Right lobe of liver (tissue), 6 donors: Measurements from ENCODE around the gene MTRR. TPM values are rescaled to one million over a fixed set of nuclear protein-coding genes. Genes with fewer than 3 reads are reported as not detected.

Experiments
- ATAC-seq, 4 donors: fragments of 200-7000 bp; cut with Tn5 transposase; one replicate each; pipeline ENCODE4 v1.9.1; 2020; ENCODE audit warnings: mild to moderate bottlenecking in 4 of 4, moderate library complexity in 4 of 4
- DNase-seq, 3 donors: peaks; one replicate each; pipeline ENCODE4 v3.0.0-alpha.2; 2020
- H3K27ac ChIP-seq, 3 donors: fragments of 200-600 bp; one replicate each; pipeline ENCODE4 v1.8.0; 2022
- H3K27me3 ChIP-seq, 2 donors: fragments of 200-600 bp; one replicate each; pipeline ENCODE4 v1.8.0; 2022
- H3K36me3 ChIP-seq, 4 donors: fragments of 200-600 bp; sonication (generic) in 1 of 4; one replicate each; pipeline versions ENCODE4 v1.5.1 to v1.8.0; 2017 to 2022; ENCODE audit warnings: control low read depth in 1 of 4
- H3K4me1 ChIP-seq, 4 donors: fragments of 200-600 bp; sonication (generic) in 1 of 4; one replicate each; pipeline versions ENCODE4 v1.5.1 to v1.8.0; 2017 to 2022; ENCODE audit warnings: control low read depth in 1 of 4
- H3K4me3 ChIP-seq, 3 donors: fragments of 200-600 bp; one replicate each; pipeline ENCODE4 v1.8.0; 2022
- H3K9me3 ChIP-seq, 4 donors: fragments of 200-600 bp; sonication (generic) in 1 of 4; one replicate each; pipeline versions ENCODE4 v1.5.1 to v1.8.0; 2017 to 2022; ENCODE audit warnings: control low read depth in 1 of 4
- POLR2A ChIP-seq: fragments of 450-650 bp; IDR thresholded peaks from one replicate; pipeline ENCODE4 v1.6.1; 2017; ENCODE audit warnings: antibody characterized with exemption, mild to moderate bottlenecking
- WGBS: methylation state at CpG from one replicate; pipeline ENCODE4 v1.1.6; 2018; ENCODE audit warnings: low coverage, low lambda C conversion rate; ENCODE audit not compliant: insufficient coverage; ENCODE audit errors: missing lambda C conversion rate; 5-methylcytosine and 5-hydroxymethylcytosine counted together
- intact Hi-C, 2 donors: fragments of 100-400 bp; cut with DNase I; formaldehyde crosslinking; loops; one replicate each; pipeline versions ENCODE4 v1.11.2 to v1.14.1; 2022
- total RNA-seq, 6 experiments: library from RNA; depleted of rRNA in 2 of 6; stranded (reverse); fragments of >200 nt in 2 of 6; fragmentation: NEBNext Ultra II Directional in 3 of 6; extraction: Animal tissue kit (Norgen Biotek cat#: 25700) in 3 of 6; gene quantifications; one replicate each; pipeline versions ENCODE4 v1.1.0 to v1.2.4, GENCODE V29; 2016 to 2023
- TF ChIP-seq, protein P1 (sequence below), 4 donors: fragments of 200-600 bp in 3 of 4; fragments of 450-650 bp in 1 of 4; IDR thresholded peaks; one replicate each; pipeline versions ENCODE4 v1.5.1 to v1.8.0; 2016 to 2022; ENCODE audit warnings: antibody characterized with exemption in 4 of 4, mild to moderate bottlenecking in 2 of 4
- donor health status: DM: no; HTN: yes; CAD: no.
- donor health status: DM: no; HTN: no; CAD: no.
- donor health status: DM: no; HTN: no; CAD: no.
- donor health status: DM: no; HTN: yes; CAD: no.
- donor health status: DM: no; HTN: yes; CAD: no.

MTRR gene
- total RNA-seq, 6 experiments from 2014 or later, result 31.5 to 42.1 (median 36.7) TPM

DNA sequence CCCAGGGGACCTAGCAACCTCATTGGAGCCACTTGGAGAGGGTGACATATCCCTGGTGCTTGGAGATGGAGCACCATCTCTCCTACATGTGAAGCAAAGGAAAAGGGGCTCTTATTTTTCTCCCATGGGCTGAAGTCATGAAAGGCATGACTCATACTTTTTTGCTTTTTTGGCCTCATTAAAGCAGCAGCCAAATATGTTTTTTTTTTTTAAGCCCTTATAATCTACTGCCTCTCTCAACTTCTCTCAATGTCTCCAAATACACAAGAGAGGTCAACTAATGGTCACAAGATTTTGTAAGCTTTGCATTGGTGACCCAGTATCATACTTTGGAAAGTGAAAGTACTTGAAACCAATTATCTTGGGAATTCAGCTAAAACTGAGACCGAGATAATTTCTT lies 16.4 kb upstream of the MTRR start:
- H3K4me3 ChIP-seq, result no peak overlapping the region
- intact Hi-C loops, result no loop called here
- H3K27me3 ChIP-seq, result no peaks in the 10 kb centered on the region
- peak overlapping the region in 1 of 3 donors; percentile 38 for H3K27ac ChIP-seq
- TF ChIP-seq POLR2A, result no peak
- H3K4me1 ChIP-seq, result peaks cover 0 to 20% (median 3%) of the 10 kb centered on the region in 4 donors
- no peaks in the 10 kb centered on the region for H3K36me3 ChIP-seq
- DNase-seq, result no peak
- WGBS, result 77% methylated on average over 1 of the region's 1 CpG
- no peak for ATAC-seq
- H3K9me3 ChIP-seq, result no peaks in the 10 kb centered on the region

DNA sequence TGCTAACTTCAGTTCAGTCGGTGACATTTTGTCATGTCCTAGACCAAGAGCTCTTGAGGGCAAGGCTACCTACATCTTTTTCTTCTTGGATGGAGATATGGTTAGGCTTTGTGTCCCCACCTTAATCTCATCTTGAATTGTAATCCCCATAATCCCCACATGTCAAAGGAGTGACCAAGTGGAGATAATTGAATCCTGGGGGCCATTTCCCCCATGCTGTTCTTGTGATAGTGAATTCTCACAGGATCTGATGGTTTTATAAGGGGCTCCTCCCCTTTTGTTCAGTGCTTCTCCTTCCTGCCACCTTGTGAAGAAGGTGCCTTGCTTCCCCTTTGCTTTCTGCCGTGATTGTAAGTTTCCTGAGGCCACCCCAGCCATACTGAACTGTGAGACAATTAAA lies 16.0 kb upstream of the MTRR start:
- ATAC-seq, result no peak

DNA sequence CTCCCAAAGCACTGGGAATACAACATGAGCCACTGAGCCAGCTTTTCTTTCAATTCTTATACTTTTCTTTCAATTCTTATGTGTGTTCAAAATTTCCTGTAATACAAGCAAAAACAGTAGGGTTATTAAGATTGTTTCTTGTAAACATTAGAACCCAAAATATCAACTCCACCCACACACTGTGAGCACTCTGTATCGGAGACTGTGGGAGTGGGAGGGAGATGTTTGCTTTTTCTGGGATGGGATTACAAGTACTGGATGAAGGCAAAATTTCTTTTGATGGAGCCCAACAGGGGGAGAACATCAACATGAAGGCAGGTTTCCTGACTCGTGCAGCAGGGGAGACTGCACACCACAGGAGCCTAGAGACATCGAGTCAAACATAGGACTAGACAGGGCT lies 13.3 kb upstream of the MTRR start:
- WGBS, result 62% methylated on average over 3 of the region's 3 CpGs
- H3K4me1 ChIP-seq, result peaks cover 0 to 20% (median 3%) of the 10 kb centered on the region in 4 donors
- intact Hi-C loops, result no loop called here
- TF ChIP-seq, protein P1, sequence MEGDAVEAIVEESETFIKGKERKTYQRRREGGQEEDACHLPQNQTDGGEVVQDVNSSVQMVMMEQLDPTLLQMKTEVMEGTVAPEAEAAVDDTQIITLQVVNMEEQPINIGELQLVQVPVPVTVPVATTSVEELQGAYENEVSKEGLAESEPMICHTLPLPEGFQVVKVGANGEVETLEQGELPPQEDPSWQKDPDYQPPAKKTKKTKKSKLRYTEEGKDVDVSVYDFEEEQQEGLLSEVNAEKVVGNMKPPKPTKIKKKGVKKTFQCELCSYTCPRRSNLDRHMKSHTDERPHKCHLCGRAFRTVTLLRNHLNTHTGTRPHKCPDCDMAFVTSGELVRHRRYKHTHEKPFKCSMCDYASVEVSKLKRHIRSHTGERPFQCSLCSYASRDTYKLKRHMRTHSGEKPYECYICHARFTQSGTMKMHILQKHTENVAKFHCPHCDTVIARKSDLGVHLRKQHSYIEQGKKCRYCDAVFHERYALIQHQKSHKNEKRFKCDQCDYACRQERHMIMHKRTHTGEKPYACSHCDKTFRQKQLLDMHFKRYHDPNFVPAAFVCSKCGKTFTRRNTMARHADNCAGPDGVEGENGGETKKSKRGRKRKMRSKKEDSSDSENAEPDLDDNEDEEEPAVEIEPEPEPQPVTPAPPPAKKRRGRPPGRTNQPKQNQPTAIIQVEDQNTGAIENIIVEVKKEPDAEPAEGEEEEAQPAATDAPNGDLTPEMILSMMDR (IDR thresholded peaks at IDR 0.05), result no peak
- TF ChIP-seq POLR2A, result no peak
- H3K9me3 ChIP-seq, result no peaks in the 10 kb centered on the region
- H3K27me3 ChIP-seq, result no peaks in the 10 kb centered on the region
- peaks cover 0 to 17% (median 9%) of the 10 kb centered on the region in 4 donors for H3K36me3 ChIP-seq
- H3K4me3 ChIP-seq, result no peak overlapping the region
- H3K27ac ChIP-seq, result no peak overlapping the region
- DNase-seq (no peak), ATAC-seq (no peak)

More for the DNA sequence above, 16.0 kb upstream of the MTRR start:
- no peak for DNase-seq
- no peak overlapping the region for H3K27ac ChIP-seq
- no peak for TF ChIP-seq POLR2A
- TF ChIP-seq, protein P1 (IDR thresholded peaks at IDR 0.05), result no peak
- 68% methylated on average over 2 of the region's 2 CpGs for WGBS
- H3K27me3 ChIP-seq, result no peaks in the 10 kb centered on the region
- peaks cover 0 to 20% (median 3%) of the 10 kb centered on the region in 4 donors for H3K4me1 ChIP-seq
- intact Hi-C loops, result no loop called here
- no peaks in the 10 kb centered on the region for H3K36me3 ChIP-seq
- no peaks in the 10 kb centered on the region for H3K9me3 ChIP-seq
- H3K4me3 ChIP-seq, result no peak overlapping the region

DNA sequence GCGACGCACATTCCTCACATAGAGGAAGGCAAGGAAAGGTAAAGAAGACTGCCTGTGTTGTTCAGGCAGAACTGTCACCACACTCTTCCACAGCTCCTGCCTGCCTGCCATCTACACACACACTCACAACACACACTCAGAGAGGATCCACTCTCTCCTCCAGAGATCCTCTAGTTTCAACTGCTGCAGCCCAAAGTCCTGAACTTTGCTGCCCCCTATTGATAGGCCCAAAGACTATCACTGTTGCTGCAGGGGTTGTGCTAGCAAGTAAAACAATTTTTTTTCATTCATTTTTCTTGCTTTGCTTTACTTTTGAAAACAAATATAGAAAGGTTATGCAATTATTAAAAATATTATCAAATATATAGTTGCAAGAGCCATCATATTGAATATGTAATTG lies 12.1 kb upstream of the MTRR start:
- WGBS, result 95% methylated on average over 2 of the region's 2 CpGs
- intact Hi-C loops, result no loop called here
- Histone ChIP-seq H3K4me1 (peaks cover 0 to 10% (median 3%) of the 10 kb centered on the region in 4 donors), H3K4me3 (no peak overlapping the region), H3K27me3 (no peaks in the 10 kb centered on the region), H3K27ac (no peak overlapping the region), H3K36me3 (peaks cover 0 to 28% (median 17%) of the 10 kb centered on the region in 4 donors), H3K9me3 (no peaks in the 10 kb centered on the region)
- TF ChIP-seq POLR2A, result no peak
- TF ChIP-seq, protein P1 (IDR thresholded peaks at IDR 0.05), result peak; percentile 68 to 85 (median 76)
- ATAC-seq, result peak; percentile 86 to 92 (median 90)
- no peak for DNase-seq

DNA sequence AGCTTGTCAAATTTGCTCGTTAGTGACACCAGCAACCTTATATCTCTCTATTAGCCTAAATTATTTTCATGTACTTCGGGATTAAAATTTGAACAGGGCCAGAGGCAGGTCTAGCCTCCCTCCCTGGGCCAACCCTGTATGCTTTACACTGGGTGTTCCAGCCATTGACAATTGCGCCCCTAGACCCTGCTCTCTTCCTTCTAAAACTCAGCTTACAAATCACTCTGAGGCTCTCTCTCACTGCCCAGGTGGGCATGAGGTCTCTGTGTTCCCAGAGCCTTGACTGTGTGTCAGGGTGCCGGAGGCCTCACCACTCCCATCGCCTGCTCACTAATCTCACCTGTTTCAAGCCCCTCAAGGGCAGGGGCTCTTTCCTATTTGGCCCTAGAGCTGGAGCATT lies 11.6 kb upstream of the MTRR start:
- no peak for DNase-seq
- TF ChIP-seq, protein P1 (IDR thresholded peaks at IDR 0.05), result no peak
- TF ChIP-seq POLR2A, result no peak
- H3K4me3 ChIP-seq, result no peak overlapping the region
- no peaks in the 10 kb centered on the region for H3K9me3 ChIP-seq
- peaks cover 0 to 5% (median 1%) of the 10 kb centered on the region in 4 donors for H3K4me1 ChIP-seq
- ATAC-seq, result no peak
- no peaks in the 10 kb centered on the region for H3K27me3 ChIP-seq
- intact Hi-C loops, result no loop called here
- 66% methylated on average over 4 of the region's 5 CpGs for WGBS
- H3K27ac ChIP-seq, result no peak overlapping the region
- H3K36me3 ChIP-seq, result peaks cover 0 to 33% (median 20%) of the 10 kb centered on the region in 4 donors
